Activated naive CD8-positive, alpha-beta T cell treated with anti-CD3 and anti-CD28 coated beads, Interleukin-2, amount 10 ng/mL, durations not matched to agents 7 days and 5 days (primary cell): ENCODE results near the gene IL1RAP. TPM values are rescaled to one million over a fixed set of nuclear protein-coding genes. Genes with fewer than 3 reads are reported as not detected.
A peak's percentile ranks its signal among the peaks of the same experiment; 100 is the strongest.

Experiments
- ATAC-seq: fragments of 150-1000 bp; cut with Tn5 transposase; one replicate; pipeline ENCODE4 v1.10.0; 2021; ENCODE audit warnings: low read depth, moderate library complexity
- POLR2A ChIA-PET: fragments of 350-600 bp; sonication (Branson Sonifier 250); formaldehyde crosslinking; loops from one replicate; lab custom pipeline; 2021; ENCODE audit warnings: antibody characterized with exemption; lab: Charles Lee
- DNase-seq: peaks from one replicate; pipeline ENCODE4 v3.0.0; 2021
- H3K27ac Mint-ChIP-seq: one replicate; pipeline ENCODE4 v1.8.0; 2022; ENCODE audit warnings: mild to moderate bottlenecking, mixed read lengths
- H3K27me3 Mint-ChIP-seq: one replicate; pipeline ENCODE4 v1.8.0; 2022; ENCODE audit warnings: mild to moderate bottlenecking, moderate library complexity, mixed read lengths
- H3K36me3 Mint-ChIP-seq: one replicate; pipeline ENCODE4 v1.8.0; 2021; ENCODE audit warnings: mild to moderate bottlenecking, mixed read lengths
- H3K4me1 Mint-ChIP-seq: one replicate; pipeline ENCODE4 v1.8.0; 2021; ENCODE audit warnings: mixed read lengths
- H3K4me3 Mint-ChIP-seq: one replicate; pipeline ENCODE4 v1.8.0; 2022; ENCODE audit warnings: mild to moderate bottlenecking, moderate library complexity, mixed read lengths
- H3K9me3 Mint-ChIP-seq: one replicate; pipeline ENCODE4 v1.8.0; 2021; ENCODE audit warnings: mixed read lengths
- total RNA-seq, 2 experiments: library from RNA; stranded (reverse); gene quantifications; one replicate each; pipeline ENCODE4 v1.2.3, GENCODE V29; 2021

IL1RAP gene
- total RNA-seq, 2 experiments from 2014 or later, result 10.5 to 10.7 TPM

- Mint-ChIP-seq H3K4me1 (peaks cover 49% of the 10 kb centered on the region), H3K27ac (peak overlapping the region; percentile 75), H3K4me3 (peak overlapping the region; percentile 58), H3K27me3 (no peaks in the 10 kb centered on the region), H3K9me3 (peaks cover 3% of the 10 kb centered on the region), H3K36me3 (peaks cover 31% of the 10 kb centered on the region)
- DNase-seq, result no peak
- POLR2A ChIA-PET, result interaction anchor here (0.6 to 1.4 kb wide), 2 partner anchors 12 to 106 kb away, joined by 3 to 5 read pairs; partner anchors contain the start of gene IL1RAP
- no peak for ATAC-seq
Measured at GRCh38 chr3:190619353-190619752, 105.5 kb downstream of the IL1RAP start.

- Mint-ChIP-seq H3K9me3 (peaks cover 3% of the 10 kb centered on the region), H3K4me1 (peaks cover 46% of the 10 kb centered on the region), H3K4me3 (no peak overlapping the region), H3K27ac (peak overlapping the region; percentile 75), H3K27me3 (no peaks in the 10 kb centered on the region), H3K36me3 (peaks cover 30% of the 10 kb centered on the region)
- DNase-seq (no peak), ATAC-seq (no peak)
- POLR2A ChIA-PET, result interaction anchor here (0.6 kb wide), 1 partner anchor 106 kb away, joined by 3 read pairs; the partner anchor contains the start of gene IL1RAP
Measured at GRCh38 chr3:190619761-190620160, 105.9 kb downstream of the IL1RAP start.

- Mint-ChIP-seq H3K36me3 (peaks cover 28% of the 10 kb centered on the region), H3K4me3 (no peak overlapping the region), H3K4me1 (peaks cover 44% of the 10 kb centered on the region), H3K9me3 (peaks cover 2% of the 10 kb centered on the region), H3K27ac (no peak overlapping the region), H3K27me3 (no peaks in the 10 kb centered on the region)
- POLR2A ChIA-PET, result no interaction called here
- ATAC-seq, result no peak
- no peak for DNase-seq
Measured at GRCh38 chr3:190620886-190621608, 107.2 kb downstream of the IL1RAP start.

GRCh38 chr3:190621927-190622326, 108.0 kb downstream of the IL1RAP start:
- peaks cover 35% of the 10 kb centered on the region for H3K4me1 Mint-ChIP-seq
- POLR2A ChIA-PET, result no interaction called here

GRCh38 chr3:190624282-190624681, 110.4 kb downstream of the IL1RAP start:
- POLR2A ChIA-PET, result no interaction called here
- H3K4me3 Mint-ChIP-seq, result no peak overlapping the region
- peaks cover 14% of the 10 kb centered on the region for H3K4me1 Mint-ChIP-seq
- H3K27me3 Mint-ChIP-seq, result no peaks in the 10 kb centered on the region
- ATAC-seq, result no peak
- no peak overlapping the region for H3K27ac Mint-ChIP-seq
- H3K9me3 Mint-ChIP-seq, result no peaks in the 10 kb centered on the region
- DNase-seq, result no peak
- H3K36me3 Mint-ChIP-seq, result peaks cover 28% of the 10 kb centered on the region

More at GRCh38 chr3:190621927-190622326, 108.0 kb downstream of the IL1RAP start:
- no peak for ATAC-seq
- Mint-ChIP-seq H3K9me3 (peaks cover under 1% of the 10 kb centered on the region), H3K27ac (no peak overlapping the region), H3K27me3 (no peaks in the 10 kb centered on the region), H3K36me3 (peaks cover 26% of the 10 kb centered on the region), H3K4me3 (no peak overlapping the region)
- no peak for DNase-seq

- Mint-ChIP-seq H3K9me3 (no peaks in the 10 kb centered on the region), H3K4me1 (peaks cover 13% of the 10 kb centered on the region), H3K27ac (no peak overlapping the region), H3K4me3 (no peak overlapping the region), H3K27me3 (no peaks in the 10 kb centered on the region), H3K36me3 (peaks cover 22% of the 10 kb centered on the region)
- no peak for DNase-seq
- POLR2A ChIA-PET, result no interaction called here
- ATAC-seq, result no peak
Measured at GRCh38 chr3:190626951-190627620, 113.2 kb downstream of the IL1RAP start.

GRCh38 chr3:190629088-190629487, 115.2 kb downstream of the IL1RAP start:
- H3K9me3 Mint-ChIP-seq, result no peaks in the 10 kb centered on the region
- H3K27me3 Mint-ChIP-seq, result no peaks in the 10 kb centered on the region
- POLR2A ChIA-PET, result no interaction called here
- DNase-seq, result no peak
- no peak overlapping the region for H3K27ac Mint-ChIP-seq
- ATAC-seq, result no peak
- no peak overlapping the region for H3K4me3 Mint-ChIP-seq
- H3K36me3 Mint-ChIP-seq, result peaks cover 13% of the 10 kb centered on the region
- H3K4me1 Mint-ChIP-seq, result peaks cover 8% of the 10 kb centered on the region

- no peak overlapping the region for H3K27ac Mint-ChIP-seq
Measured at GRCh38 chr3:190631295-190631694, 117.4 kb downstream of the IL1RAP start.

GRCh38 chr3:190641564-190641963, 127.7 kb downstream of the IL1RAP start:
- no peak overlapping the region for H3K27ac Mint-ChIP-seq
- no peaks in the 10 kb centered on the region for H3K27me3 Mint-ChIP-seq
- no peak overlapping the region for H3K4me3 Mint-ChIP-seq
- H3K4me1 Mint-ChIP-seq, result no peaks in the 10 kb centered on the region
- no peak for DNase-seq
- POLR2A ChIA-PET, result no interaction called here
- peaks cover 13% of the 10 kb centered on the region for H3K36me3 Mint-ChIP-seq
- no peak for ATAC-seq
- H3K9me3 Mint-ChIP-seq, result no peaks in the 10 kb centered on the region

More at GRCh38 chr3:190631295-190631694, 117.4 kb downstream of the IL1RAP start:
- DNase-seq (no peak), ATAC-seq (no peak)
- Mint-ChIP-seq H3K27me3 (no peaks in the 10 kb centered on the region), H3K4me1 (peaks cover 3% of the 10 kb centered on the region), H3K4me3 (no peak overlapping the region), H3K36me3 (peaks cover 8% of the 10 kb centered on the region), H3K9me3 (no peaks in the 10 kb centered on the region)
- POLR2A ChIA-PET, result interaction anchor here (1.1 kb wide), 1 partner anchor 13 kb away, joined by 5 read pairs; no protein-coding TSS in a partner anchor

GRCh38 chr3:190642016-190642415, 128.1 kb downstream of the IL1RAP start:
- POLR2A ChIA-PET, result no interaction called here
- peaks cover 14% of the 10 kb centered on the region for H3K36me3 Mint-ChIP-seq
- H3K27me3 Mint-ChIP-seq, result no peaks in the 10 kb centered on the region
- DNase-seq, result no peak
- no peaks in the 10 kb centered on the region for H3K4me1 Mint-ChIP-seq
- H3K4me3 Mint-ChIP-seq, result no peak overlapping the region
- H3K27ac Mint-ChIP-seq, result no peak overlapping the region
- ATAC-seq, result no peak
- no peaks in the 10 kb centered on the region for H3K9me3 Mint-ChIP-seq

- H3K36me3 Mint-ChIP-seq, result peaks cover 20% of the 10 kb centered on the region
- ATAC-seq (no peak), DNase-seq (no peak)
- no peak overlapping the region for H3K4me3 Mint-ChIP-seq
- no peaks in the 10 kb centered on the region for H3K27me3 Mint-ChIP-seq
- H3K9me3 Mint-ChIP-seq, result no peaks in the 10 kb centered on the region
- no peaks in the 10 kb centered on the region for H3K4me1 Mint-ChIP-seq
- POLR2A ChIA-PET, result no interaction called here
- H3K27ac Mint-ChIP-seq, result no peak overlapping the region
Measured at GRCh38 chr3:190644035-190644434, 130.2 kb downstream of the IL1RAP start.

GRCh38 chr3:190644766-190645165, 130.9 kb downstream of the IL1RAP start:
- ATAC-seq, result no peak
- Mint-ChIP-seq H3K9me3 (no peaks in the 10 kb centered on the region), H3K4me1 (no peaks in the 10 kb centered on the region), H3K27ac (no peak overlapping the region), H3K36me3 (peaks cover 18% of the 10 kb centered on the region), H3K4me3 (no peak overlapping the region), H3K27me3 (no peaks in the 10 kb centered on the region)
- DNase-seq, result no peak
- POLR2A ChIA-PET, result no interaction called here

- DNase-seq, result no peak
- Mint-ChIP-seq H3K36me3 (peaks cover 16% of the 10 kb centered on the region), H3K4me1 (no peaks in the 10 kb centered on the region), H3K9me3 (no peaks in the 10 kb centered on the region), H3K27me3 (no peaks in the 10 kb centered on the region), H3K27ac (no peak overlapping the region), H3K4me3 (no peak overlapping the region)
- ATAC-seq, result no peak
- POLR2A ChIA-PET, result no interaction called here
Measured at GRCh38 chr3:190645932-190646460, 132.1 kb downstream of the IL1RAP start.
